ENCODE results near the gene TTC21B. TPM values are rescaled to one million over a fixed set of nuclear protein-coding genes. Genes with fewer than 3 reads are reported as not detected.
A peak's percentile ranks its signal among the peaks of the same experiment; 100 is the strongest.

TTC21B gene
- polyA plus RNA-seq, 3 donors, result 3.1 to 6.7 (median 3.8) TPM

DNA sequence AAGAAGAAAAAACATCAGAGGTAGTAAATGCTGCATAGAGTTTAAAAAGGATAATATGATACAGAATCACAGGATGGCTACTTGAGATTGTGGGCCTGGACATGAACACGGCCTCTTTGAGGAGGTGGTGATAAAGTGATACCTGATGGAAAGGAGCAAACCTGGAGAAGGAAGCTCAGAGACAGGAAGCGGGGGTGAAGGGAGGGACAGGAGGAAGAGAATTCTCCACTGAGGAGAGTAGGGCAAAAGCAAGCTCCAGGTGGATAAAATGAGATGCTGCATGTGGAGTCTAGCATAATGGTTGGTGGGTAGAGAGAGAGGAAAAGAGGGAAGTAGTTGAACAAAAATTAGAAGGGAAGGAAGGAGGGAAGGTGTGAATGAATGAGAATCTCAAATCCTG lies 82.6 kb downstream of the TTC21B start:
- H3K9ac ChIP-seq (ENCODE audit: insufficient read depth, low read length, poor library complexity, severe bottlenecking), result no peak overlapping the region
- H3K4me1 ChIP-seq (ENCODE audit: control insufficient read depth in 1 of 2, insufficient read depth in 2 of 2, low read length in 2 of 2), result peaks cover 0 to 5% of the 10 kb centered on the region in 2 donors
- intact Hi-C loops (cut with micrococcal nuclease), result loop anchor here in 1 of 2 donors (5.0 kb wide), 2 partner anchors 79 to 469 kb away; partner anchors contain the start of gene GALNT3
- H3K4me1 Mint-ChIP-seq, result peaks cover 6% of the 10 kb centered on the region
- H2AFZ ChIP-seq (ENCODE audit: insufficient read depth, low read depth, low read length, poor library complexity, severe bottlenecking), result no peak overlapping the region
- H3K36me3 ChIP-seq (replicated peaks in 1 of 2; ENCODE audit: control insufficient read depth in 1 of 2, insufficient read depth in 2 of 2, low read length in 2 of 2), result peaks cover 0 to 5% of the 10 kb centered on the region in 2 donors
- no peaks in the 10 kb centered on the region for H4K20me1 ChIP-seq (ENCODE audit: insufficient read depth, low read length)
- DNase-seq, result no peak
- peaks cover 10 to 26% of the 10 kb centered on the region in 2 donors for H3K36me3 Mint-ChIP-seq
- H3K27me3 ChIP-seq (ENCODE audit: control insufficient read depth in 2 of 2, insufficient read depth in 2 of 2, low read length in 2 of 2), result no peaks in the 10 kb centered on the region
- H3K4me2 ChIP-seq (replicated peaks; ENCODE audit: extremely low read depth, low read length, poor library complexity, severe bottlenecking), result no peak overlapping the region
- H3K9me3 Mint-ChIP-seq, result no peaks in the 10 kb centered on the region
- no peak overlapping the region for H3K4me3 ChIP-seq (replicated peaks in 1 of 3; ENCODE audit: low read depth in 2 of 3, low read length in 3 of 3)
- no peaks in the 10 kb centered on the region for H3K9me3 ChIP-seq (replicated peaks in 1 of 2; ENCODE audit: control insufficient read depth in 1 of 2, insufficient read depth in 1 of 2, low read length in 2 of 2)
- H3K27ac Mint-ChIP-seq, result peak overlapping the region in 2 of 7 donors; percentile 43 to 52
- H3K79me2 ChIP-seq (ENCODE audit: insufficient read depth, low read length), result no peaks in the 10 kb centered on the region
- 97% methylated on average over 2 of the region's 2 CpGs for WGBS (ENCODE audit: insufficient coverage)
- H3K27me3 Mint-ChIP-seq (ENCODE audit: low read depth in 3 of 3), result no peaks in the 10 kb centered on the region
- no peak overlapping the region for H3K27ac ChIP-seq (ENCODE audit: low read depth in 1 of 2, low read length in 2 of 2)
- TF ChIP-seq, protein P1, sequence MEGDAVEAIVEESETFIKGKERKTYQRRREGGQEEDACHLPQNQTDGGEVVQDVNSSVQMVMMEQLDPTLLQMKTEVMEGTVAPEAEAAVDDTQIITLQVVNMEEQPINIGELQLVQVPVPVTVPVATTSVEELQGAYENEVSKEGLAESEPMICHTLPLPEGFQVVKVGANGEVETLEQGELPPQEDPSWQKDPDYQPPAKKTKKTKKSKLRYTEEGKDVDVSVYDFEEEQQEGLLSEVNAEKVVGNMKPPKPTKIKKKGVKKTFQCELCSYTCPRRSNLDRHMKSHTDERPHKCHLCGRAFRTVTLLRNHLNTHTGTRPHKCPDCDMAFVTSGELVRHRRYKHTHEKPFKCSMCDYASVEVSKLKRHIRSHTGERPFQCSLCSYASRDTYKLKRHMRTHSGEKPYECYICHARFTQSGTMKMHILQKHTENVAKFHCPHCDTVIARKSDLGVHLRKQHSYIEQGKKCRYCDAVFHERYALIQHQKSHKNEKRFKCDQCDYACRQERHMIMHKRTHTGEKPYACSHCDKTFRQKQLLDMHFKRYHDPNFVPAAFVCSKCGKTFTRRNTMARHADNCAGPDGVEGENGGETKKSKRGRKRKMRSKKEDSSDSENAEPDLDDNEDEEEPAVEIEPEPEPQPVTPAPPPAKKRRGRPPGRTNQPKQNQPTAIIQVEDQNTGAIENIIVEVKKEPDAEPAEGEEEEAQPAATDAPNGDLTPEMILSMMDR (IDR thresholded peaks at IDR 0.05), result no peak
- no peak overlapping the region for H3K4me3 Mint-ChIP-seq

DNA sequence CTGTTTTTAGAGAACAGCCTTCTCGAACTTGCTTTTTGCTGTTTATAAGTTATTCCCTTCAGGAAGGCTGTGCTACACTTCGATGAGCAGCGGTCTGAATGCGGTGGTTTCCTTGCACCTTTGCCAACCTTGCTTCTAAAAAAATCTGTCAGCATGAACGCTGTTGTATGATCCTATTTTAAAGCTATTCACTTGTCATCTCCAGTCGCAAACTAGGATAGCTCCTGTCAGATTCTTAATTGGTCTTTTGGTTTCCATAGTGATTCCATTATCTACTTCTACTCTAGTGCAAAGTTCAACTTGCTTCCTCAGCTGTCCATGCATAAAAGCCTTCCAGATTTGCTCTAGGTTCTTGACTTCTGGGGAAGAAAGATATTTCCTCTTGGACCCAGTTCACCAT lies 83.2 kb downstream of the TTC21B start:
- Histone ChIP-seq H2AFZ (ENCODE audit: insufficient read depth, low read depth, low read length, poor library complexity, severe bottlenecking) (no peak overlapping the region), H3K9me3 (replicated peaks in 1 of 2; ENCODE audit: control insufficient read depth in 1 of 2, insufficient read depth in 1 of 2, low read length in 2 of 2) (no peaks in the 10 kb centered on the region), H3K79me2 (ENCODE audit: insufficient read depth, low read length) (no peaks in the 10 kb centered on the region), H3K4me2 (replicated peaks; ENCODE audit: extremely low read depth, low read length, poor library complexity, severe bottlenecking) (no peak overlapping the region), H3K4me1 (ENCODE audit: control insufficient read depth in 1 of 2, insufficient read depth in 2 of 2, low read length in 2 of 2) (peaks cover 0 to 4% of the 10 kb centered on the region in 2 donors), H3K4me3 (replicated peaks in 1 of 3; ENCODE audit: low read depth in 2 of 3, low read length in 3 of 3) (no peak overlapping the region), H3K27ac (ENCODE audit: low read depth in 1 of 2, low read length in 2 of 2) (no peak overlapping the region), H3K36me3 (replicated peaks in 1 of 2; ENCODE audit: control insufficient read depth in 1 of 2, insufficient read depth in 2 of 2, low read length in 2 of 2) (peaks cover 0 to 5% of the 10 kb centered on the region in 2 donors), H3K27me3 (ENCODE audit: control insufficient read depth in 2 of 2, insufficient read depth in 2 of 2, low read length in 2 of 2) (no peaks in the 10 kb centered on the region), H4K20me1 (ENCODE audit: insufficient read depth, low read length) (no peaks in the 10 kb centered on the region), H3K9ac (ENCODE audit: insufficient read depth, low read length, poor library complexity, severe bottlenecking) (no peak overlapping the region)
- H3K4me1 Mint-ChIP-seq, result peaks cover 5% of the 10 kb centered on the region
- H3K27ac Mint-ChIP-seq, result no peak overlapping the region
- no peak overlapping the region for H3K4me3 Mint-ChIP-seq
- H3K27me3 Mint-ChIP-seq (ENCODE audit: low read depth in 3 of 3), result no peaks in the 10 kb centered on the region
- DNase-seq, result no peak
- WGBS (ENCODE audit: insufficient coverage), result 97% methylated on average over 6 of the region's 6 CpGs
- peaks cover 10 to 26% of the 10 kb centered on the region in 2 donors for H3K36me3 Mint-ChIP-seq
- TF ChIP-seq, protein P1 (IDR thresholded peaks at IDR 0.05), result no peak
- no peaks in the 10 kb centered on the region for H3K9me3 Mint-ChIP-seq
- intact Hi-C loops (cut with micrococcal nuclease), result loop anchor here in 1 of 2 donors (5.0 kb wide), 2 partner anchors 78 to 468 kb away; partner anchors contain the start of gene GALNT3
